GM12892 (cell line): ENCODE results near the gene PYDC1.

Experiments
- POLR2A ChIP-seq: IDR thresholded peaks from 2 replicates; pipeline ENCODE4 v1.6.1; 2011; ENCODE audit warnings: low read depth, low read length, control low read depth
- POLR2AphosphoS5 ChIP-seq: IDR thresholded peaks from 2 replicates; pipeline ENCODE4 v1.6.1; 2011; ENCODE audit warnings: low read depth, low read length, control low read depth
- TAF1 ChIP-seq: IDR thresholded peaks from 2 replicates; pipeline ENCODE4 v1.6.1; 2011; ENCODE audit warnings: low read depth, mild to moderate bottlenecking, control low read depth, low read length, borderline replicate concordance

DNA sequence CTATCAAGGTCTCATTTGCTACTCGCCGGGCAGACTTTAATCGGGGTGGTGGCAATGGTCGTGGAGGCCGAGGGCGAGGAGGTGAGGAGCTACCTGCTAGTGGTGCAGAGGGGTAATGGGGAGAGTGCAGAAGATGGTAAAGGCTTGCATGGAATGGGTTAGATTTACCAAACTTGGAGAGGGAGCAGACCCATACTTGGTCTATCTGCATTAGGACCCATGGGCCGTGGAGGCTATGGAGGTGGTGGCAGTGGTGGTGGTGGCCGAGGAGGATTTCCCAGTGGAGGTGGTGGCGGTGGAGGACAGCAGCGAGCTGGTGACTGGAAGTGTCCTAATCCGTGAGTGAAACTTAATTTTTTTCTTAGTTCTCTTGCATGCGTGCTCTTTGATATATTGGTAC is 26.9 kb downstream of the PYDC1 start:
- TF ChIP-seq POLR2A (peak; percentile 80), POLR2AphosphoS5 (peak; percentile 87), TAF1 (no peak)
